Panc1 (cell line): ENCODE results near the gene SNU13.

ENCODE experiments used
- SIN3A ChIP-seq: IDR thresholded peaks from 2 replicates; pipeline ENCODE4 v1.6.1; 2012; ENCODE audit warnings: low read depth, mild to moderate bottlenecking, low read length, moderate library complexity, borderline replicate concordance; ENCODE audit not compliant: insufficient read depth
- TCF7L2 ChIP-seq: IDR thresholded peaks from 2 replicates; pipeline ENCODE4 v1.6.1; 2011; ENCODE audit warnings: mild to moderate bottlenecking, low read depth, low read length, inconsistent platforms
- TF ChIP-seq, protein P1 (sequence below): fragments of 450-650 bp; IDR thresholded peaks from 2 replicates; pipeline ENCODE4 v1.5.1; 2017; ENCODE audit warnings: mild to moderate bottlenecking
- TF ChIP-seq, protein P2 (sequence below), 2 experiments: IDR thresholded peaks; 2 replicates each; pipeline ENCODE4 v1.6.1; 2011 to 2012; ENCODE audit warnings: low read depth in 2 of 2, control low read depth in 1 of 2, low read length in 1 of 2, mild to moderate bottlenecking in 1 of 2, moderate library complexity in 1 of 2; ENCODE audit not compliant: insufficient read depth in 1 of 2

DNA sequence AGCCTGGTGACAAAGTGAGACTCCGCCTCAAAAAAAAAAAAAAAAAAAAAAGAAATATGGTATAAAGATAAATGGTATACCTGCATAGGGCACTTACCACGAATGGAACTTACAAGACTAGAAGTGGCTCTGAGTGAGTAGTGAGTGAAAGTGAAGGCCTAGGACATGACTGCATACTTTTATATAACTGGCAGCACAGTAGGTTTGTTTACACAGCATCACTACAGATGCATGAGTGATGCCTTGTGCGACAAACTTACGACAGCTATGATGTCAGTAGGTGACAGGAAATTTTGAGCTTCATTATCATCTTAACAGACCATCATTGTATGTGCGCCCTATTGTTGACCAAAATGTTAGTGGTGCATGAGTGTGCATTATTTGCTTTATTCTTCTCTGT is 49.9 kb downstream of the SNU13 start:
- TF ChIP-seq, protein P1, sequence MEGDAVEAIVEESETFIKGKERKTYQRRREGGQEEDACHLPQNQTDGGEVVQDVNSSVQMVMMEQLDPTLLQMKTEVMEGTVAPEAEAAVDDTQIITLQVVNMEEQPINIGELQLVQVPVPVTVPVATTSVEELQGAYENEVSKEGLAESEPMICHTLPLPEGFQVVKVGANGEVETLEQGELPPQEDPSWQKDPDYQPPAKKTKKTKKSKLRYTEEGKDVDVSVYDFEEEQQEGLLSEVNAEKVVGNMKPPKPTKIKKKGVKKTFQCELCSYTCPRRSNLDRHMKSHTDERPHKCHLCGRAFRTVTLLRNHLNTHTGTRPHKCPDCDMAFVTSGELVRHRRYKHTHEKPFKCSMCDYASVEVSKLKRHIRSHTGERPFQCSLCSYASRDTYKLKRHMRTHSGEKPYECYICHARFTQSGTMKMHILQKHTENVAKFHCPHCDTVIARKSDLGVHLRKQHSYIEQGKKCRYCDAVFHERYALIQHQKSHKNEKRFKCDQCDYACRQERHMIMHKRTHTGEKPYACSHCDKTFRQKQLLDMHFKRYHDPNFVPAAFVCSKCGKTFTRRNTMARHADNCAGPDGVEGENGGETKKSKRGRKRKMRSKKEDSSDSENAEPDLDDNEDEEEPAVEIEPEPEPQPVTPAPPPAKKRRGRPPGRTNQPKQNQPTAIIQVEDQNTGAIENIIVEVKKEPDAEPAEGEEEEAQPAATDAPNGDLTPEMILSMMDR: no peak
- TF ChIP-seq SIN3A (no peak), TCF7L2 (no peak)
- TF ChIP-seq, protein P2, sequence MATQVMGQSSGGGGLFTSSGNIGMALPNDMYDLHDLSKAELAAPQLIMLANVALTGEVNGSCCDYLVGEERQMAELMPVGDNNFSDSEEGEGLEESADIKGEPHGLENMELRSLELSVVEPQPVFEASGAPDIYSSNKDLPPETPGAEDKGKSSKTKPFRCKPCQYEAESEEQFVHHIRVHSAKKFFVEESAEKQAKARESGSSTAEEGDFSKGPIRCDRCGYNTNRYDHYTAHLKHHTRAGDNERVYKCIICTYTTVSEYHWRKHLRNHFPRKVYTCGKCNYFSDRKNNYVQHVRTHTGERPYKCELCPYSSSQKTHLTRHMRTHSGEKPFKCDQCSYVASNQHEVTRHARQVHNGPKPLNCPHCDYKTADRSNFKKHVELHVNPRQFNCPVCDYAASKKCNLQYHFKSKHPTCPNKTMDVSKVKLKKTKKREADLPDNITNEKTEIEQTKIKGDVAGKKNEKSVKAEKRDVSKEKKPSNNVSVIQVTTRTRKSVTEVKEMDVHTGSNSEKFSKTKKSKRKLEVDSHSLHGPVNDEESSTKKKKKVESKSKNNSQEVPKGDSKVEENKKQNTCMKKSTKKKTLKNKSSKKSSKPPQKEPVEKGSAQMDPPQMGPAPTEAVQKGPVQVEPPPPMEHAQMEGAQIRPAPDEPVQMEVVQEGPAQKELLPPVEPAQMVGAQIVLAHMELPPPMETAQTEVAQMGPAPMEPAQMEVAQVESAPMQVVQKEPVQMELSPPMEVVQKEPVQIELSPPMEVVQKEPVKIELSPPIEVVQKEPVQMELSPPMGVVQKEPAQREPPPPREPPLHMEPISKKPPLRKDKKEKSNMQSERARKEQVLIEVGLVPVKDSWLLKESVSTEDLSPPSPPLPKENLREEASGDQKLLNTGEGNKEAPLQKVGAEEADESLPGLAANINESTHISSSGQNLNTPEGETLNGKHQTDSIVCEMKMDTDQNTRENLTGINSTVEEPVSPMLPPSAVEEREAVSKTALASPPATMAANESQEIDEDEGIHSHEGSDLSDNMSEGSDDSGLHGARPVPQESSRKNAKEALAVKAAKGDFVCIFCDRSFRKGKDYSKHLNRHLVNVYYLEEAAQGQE (IDR thresholded peaks at IDR 0.05; ENCODE audit: insufficient read depth in 1 of 2, low read depth in 2 of 2, low read length in 1 of 2): no peak
